ENCODE data around the gene C6orf120.

- TF ChIP-seq, protein P1, sequence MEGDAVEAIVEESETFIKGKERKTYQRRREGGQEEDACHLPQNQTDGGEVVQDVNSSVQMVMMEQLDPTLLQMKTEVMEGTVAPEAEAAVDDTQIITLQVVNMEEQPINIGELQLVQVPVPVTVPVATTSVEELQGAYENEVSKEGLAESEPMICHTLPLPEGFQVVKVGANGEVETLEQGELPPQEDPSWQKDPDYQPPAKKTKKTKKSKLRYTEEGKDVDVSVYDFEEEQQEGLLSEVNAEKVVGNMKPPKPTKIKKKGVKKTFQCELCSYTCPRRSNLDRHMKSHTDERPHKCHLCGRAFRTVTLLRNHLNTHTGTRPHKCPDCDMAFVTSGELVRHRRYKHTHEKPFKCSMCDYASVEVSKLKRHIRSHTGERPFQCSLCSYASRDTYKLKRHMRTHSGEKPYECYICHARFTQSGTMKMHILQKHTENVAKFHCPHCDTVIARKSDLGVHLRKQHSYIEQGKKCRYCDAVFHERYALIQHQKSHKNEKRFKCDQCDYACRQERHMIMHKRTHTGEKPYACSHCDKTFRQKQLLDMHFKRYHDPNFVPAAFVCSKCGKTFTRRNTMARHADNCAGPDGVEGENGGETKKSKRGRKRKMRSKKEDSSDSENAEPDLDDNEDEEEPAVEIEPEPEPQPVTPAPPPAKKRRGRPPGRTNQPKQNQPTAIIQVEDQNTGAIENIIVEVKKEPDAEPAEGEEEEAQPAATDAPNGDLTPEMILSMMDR (IDR thresholded peaks at IDR 0.05): no peak
- TF ChIP-seq POLR2A (IDR thresholded peaks at IDR 0.05): no peak
Measured at GRCh38 chr6:169667716-169668115, 34.2 kb upstream of the C6orf120 start.
